ENCODE results near the gene ATG5. TPM values are rescaled to one million over a fixed set of nuclear protein-coding genes. Genes with fewer than 3 reads are reported as not detected.
"Not testable (repeated sequence)": the region's sequence is repeated elsewhere in the genome, so short reads cannot be mapped to it uniquely, and the experiment has no call there.

Gene ATG5
- polyA plus RNA-seq, 3 donors = 15.0 to 31.4 (median 29.9) TPM

GRCh38 chr6:106152952-106153351 lies 172.6 kb downstream of the ATG5 start:
- H2AFZ ChIP-seq (ENCODE audit: insufficient read depth, low read depth, low read length, poor library complexity, severe bottlenecking) = no peak overlapping the region
- TF ChIP-seq CTCF (IDR thresholded peaks at IDR 0.05) = no peak
- peaks cover 19% of the 10 kb centered on the region for H3K4me1 Mint-ChIP-seq
- intact Hi-C loops (cut with micrococcal nuclease) = no loop called here
- H4K20me1 ChIP-seq (ENCODE audit: insufficient read depth, low read length) = no peaks in the 10 kb centered on the region
- H3K27me3 ChIP-seq (ENCODE audit: control insufficient read depth in 2 of 2, insufficient read depth in 2 of 2, low read length in 2 of 2) = no peaks in the 10 kb centered on the region
- H3K36me3 Mint-ChIP-seq = no peaks in the 10 kb centered on the region
- DNase-seq = no peak
- no peaks in the 10 kb centered on the region for H3K79me2 ChIP-seq (ENCODE audit: insufficient read depth, low read length)
- H3K27ac Mint-ChIP-seq = no peak overlapping the region
- no peak overlapping the region for H3K27ac ChIP-seq (ENCODE audit: low read depth in 1 of 2, low read length in 2 of 2)
- peaks cover 1 to 4% (median 2%) of the 10 kb centered on the region in 3 donors for H3K27me3 Mint-ChIP-seq (ENCODE audit: low read depth in 3 of 3)
- 100% methylated on average over 4 of the region's 4 CpGs for WGBS (ENCODE audit: insufficient coverage)
- H3K9me3 ChIP-seq (replicated peaks in 1 of 2; ENCODE audit: control insufficient read depth in 1 of 2, insufficient read depth in 1 of 2, low read length in 2 of 2) = no peaks in the 10 kb centered on the region
- H3K4me3 ChIP-seq (replicated peaks in 1 of 3; ENCODE audit: low read depth in 2 of 3, low read length in 3 of 3) = no peak overlapping the region
- H3K4me2 ChIP-seq (replicated peaks; ENCODE audit: extremely low read depth, low read length, poor library complexity, severe bottlenecking) = no peak overlapping the region
- no peaks in the 10 kb centered on the region for H3K36me3 ChIP-seq (replicated peaks in 1 of 2; ENCODE audit: control insufficient read depth in 1 of 2, insufficient read depth in 2 of 2, low read length in 2 of 2)
- peaks cover 0 to 2% (median 0%) of the 10 kb centered on the region in 7 donors for H3K9me3 Mint-ChIP-seq
- H3K4me1 ChIP-seq (ENCODE audit: control insufficient read depth in 1 of 2, insufficient read depth in 2 of 2, low read length in 2 of 2) = peaks cover 14 to 19% of the 10 kb centered on the region in 2 donors
- no peak overlapping the region for H3K4me3 Mint-ChIP-seq
- H3K9ac ChIP-seq (ENCODE audit: insufficient read depth, low read length, poor library complexity, severe bottlenecking) = no peak overlapping the region

GRCh38 chr6:106152476-106152875 lies 173.1 kb downstream of the ATG5 start:
- H3K4me1 Mint-ChIP-seq = peaks cover 19% of the 10 kb centered on the region
- H3K27me3 Mint-ChIP-seq (ENCODE audit: low read depth in 3 of 3); H3K36me3 ChIP-seq (replicated peaks in 1 of 2; ENCODE audit: control insufficient read depth in 1 of 2, insufficient read depth in 2 of 2, low read length in 2 of 2); H4K20me1 ChIP-seq (ENCODE audit: insufficient read depth, low read length); H3K36me3 Mint-ChIP-seq; H3K9me3 ChIP-seq (replicated peaks in 1 of 2; ENCODE audit: control insufficient read depth in 1 of 2, insufficient read depth in 1 of 2, low read length in 2 of 2); intact Hi-C loops (cut with micrococcal nuclease); H3K27ac Mint-ChIP-seq; H3K9me3 Mint-ChIP-seq; H3K27ac ChIP-seq (ENCODE audit: low read depth in 1 of 2, low read length in 2 of 2); H3K9ac ChIP-seq (ENCODE audit: insufficient read depth, low read length, poor library complexity, severe bottlenecking); DNase-seq; H3K4me3 ChIP-seq (replicated peaks in 1 of 3; ENCODE audit: low read depth in 2 of 3, low read length in 3 of 3); H3K79me2 ChIP-seq (ENCODE audit: insufficient read depth, low read length); H3K4me2 ChIP-seq (replicated peaks; ENCODE audit: extremely low read depth, low read length, poor library complexity, severe bottlenecking); H3K27me3 ChIP-seq (ENCODE audit: control insufficient read depth in 2 of 2, insufficient read depth in 2 of 2, low read length in 2 of 2); H3K4me3 Mint-ChIP-seq; H2AFZ ChIP-seq (ENCODE audit: insufficient read depth, low read depth, low read length, poor library complexity, severe bottlenecking): not testable (repeated sequence)
- 100% methylated on average over 2 of the region's 3 CpGs for WGBS (ENCODE audit: insufficient coverage)
- H3K4me1 ChIP-seq (ENCODE audit: control insufficient read depth in 1 of 2, insufficient read depth in 2 of 2, low read length in 2 of 2) = peaks cover 14 to 19% of the 10 kb centered on the region in 2 donors

All from CD14-positive monocyte (primary cell).